Testis (tissue), 2 donors: Measurements from ENCODE around the gene NLRP4.

Experiments
- POLR2A ChIP-seq: fragments of 450-650 bp; IDR thresholded peaks from one replicate; pipeline ENCODE4 v1.6.1; 2017; ENCODE audit warnings: antibody characterized with exemption, mild to moderate bottlenecking, moderate library complexity
- TF ChIP-seq, protein P1 (sequence below), 3 experiments: fragments of 450-650 bp in 2 of 3; fragments of 200-600 bp in 1 of 3; sonication (generic) in 1 of 3; IDR thresholded peaks; one replicate each; pipeline ENCODE4 v1.5.1; 2016 to 2019; ENCODE audit warnings: antibody characterized with exemption in 3 of 3, mild to moderate bottlenecking in 2 of 3, moderate library complexity in 1 of 3

DNA sequence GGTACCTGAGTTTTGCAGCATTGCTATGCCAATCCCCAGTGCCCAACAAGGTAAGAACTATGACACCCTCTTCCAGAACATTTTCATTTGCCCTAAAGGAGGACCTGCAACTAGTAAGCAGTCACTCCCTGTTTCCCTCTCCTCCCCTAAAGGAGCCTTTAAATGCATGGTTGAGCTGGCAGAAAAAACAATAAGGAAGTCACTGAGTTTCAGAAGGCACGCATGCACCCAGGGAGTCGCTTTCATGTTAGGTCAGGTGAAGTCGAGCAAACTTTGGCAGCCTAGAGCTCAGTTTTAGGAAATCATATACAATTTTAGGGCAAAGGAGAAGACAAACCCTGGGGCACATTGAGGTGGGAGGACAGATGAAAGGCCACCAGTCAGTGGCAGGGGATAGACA is 16.3 kb upstream of the NLRP4 start:
- TF ChIP-seq, protein P1, sequence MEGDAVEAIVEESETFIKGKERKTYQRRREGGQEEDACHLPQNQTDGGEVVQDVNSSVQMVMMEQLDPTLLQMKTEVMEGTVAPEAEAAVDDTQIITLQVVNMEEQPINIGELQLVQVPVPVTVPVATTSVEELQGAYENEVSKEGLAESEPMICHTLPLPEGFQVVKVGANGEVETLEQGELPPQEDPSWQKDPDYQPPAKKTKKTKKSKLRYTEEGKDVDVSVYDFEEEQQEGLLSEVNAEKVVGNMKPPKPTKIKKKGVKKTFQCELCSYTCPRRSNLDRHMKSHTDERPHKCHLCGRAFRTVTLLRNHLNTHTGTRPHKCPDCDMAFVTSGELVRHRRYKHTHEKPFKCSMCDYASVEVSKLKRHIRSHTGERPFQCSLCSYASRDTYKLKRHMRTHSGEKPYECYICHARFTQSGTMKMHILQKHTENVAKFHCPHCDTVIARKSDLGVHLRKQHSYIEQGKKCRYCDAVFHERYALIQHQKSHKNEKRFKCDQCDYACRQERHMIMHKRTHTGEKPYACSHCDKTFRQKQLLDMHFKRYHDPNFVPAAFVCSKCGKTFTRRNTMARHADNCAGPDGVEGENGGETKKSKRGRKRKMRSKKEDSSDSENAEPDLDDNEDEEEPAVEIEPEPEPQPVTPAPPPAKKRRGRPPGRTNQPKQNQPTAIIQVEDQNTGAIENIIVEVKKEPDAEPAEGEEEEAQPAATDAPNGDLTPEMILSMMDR (IDR thresholded peaks at IDR 0.05) = no peak
- no peak for TF ChIP-seq POLR2A
